NCI-H1417 treated with DMSO at 0.1 percent for 48 hours (cell line): Measurements from ENCODE around the gene MYO3B.
"Not testable (repeated sequence)": the region's sequence is repeated elsewhere in the genome, so short reads cannot be mapped to it uniquely, and the experiment has no call there.

Experiments
- DNase-seq: peaks from one replicate; lab custom pipeline; 2025; lab: John Stamatoyannopoulos, UW

The MYO3B gene

DNA sequence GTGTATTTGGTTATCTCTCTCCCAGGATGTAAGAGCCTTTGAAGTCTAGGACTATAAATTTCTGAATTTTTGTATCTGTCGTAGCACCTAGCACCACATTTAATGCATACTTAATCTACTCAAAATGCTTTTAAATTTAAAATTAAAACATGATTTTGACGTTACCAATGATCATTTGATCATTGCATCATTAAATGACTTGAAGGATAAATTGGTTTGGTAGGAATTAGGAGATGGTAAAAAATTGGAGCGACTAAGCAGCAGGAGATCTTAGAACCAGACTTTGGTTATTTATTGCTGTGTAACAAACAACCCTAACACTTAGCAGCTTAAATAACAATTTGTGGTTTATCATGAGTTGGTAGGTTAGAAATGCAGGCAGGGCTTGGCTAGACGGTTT, 84.9 kb downstream of the MYO3B start:
- no peak for DNase-seq

DNA sequence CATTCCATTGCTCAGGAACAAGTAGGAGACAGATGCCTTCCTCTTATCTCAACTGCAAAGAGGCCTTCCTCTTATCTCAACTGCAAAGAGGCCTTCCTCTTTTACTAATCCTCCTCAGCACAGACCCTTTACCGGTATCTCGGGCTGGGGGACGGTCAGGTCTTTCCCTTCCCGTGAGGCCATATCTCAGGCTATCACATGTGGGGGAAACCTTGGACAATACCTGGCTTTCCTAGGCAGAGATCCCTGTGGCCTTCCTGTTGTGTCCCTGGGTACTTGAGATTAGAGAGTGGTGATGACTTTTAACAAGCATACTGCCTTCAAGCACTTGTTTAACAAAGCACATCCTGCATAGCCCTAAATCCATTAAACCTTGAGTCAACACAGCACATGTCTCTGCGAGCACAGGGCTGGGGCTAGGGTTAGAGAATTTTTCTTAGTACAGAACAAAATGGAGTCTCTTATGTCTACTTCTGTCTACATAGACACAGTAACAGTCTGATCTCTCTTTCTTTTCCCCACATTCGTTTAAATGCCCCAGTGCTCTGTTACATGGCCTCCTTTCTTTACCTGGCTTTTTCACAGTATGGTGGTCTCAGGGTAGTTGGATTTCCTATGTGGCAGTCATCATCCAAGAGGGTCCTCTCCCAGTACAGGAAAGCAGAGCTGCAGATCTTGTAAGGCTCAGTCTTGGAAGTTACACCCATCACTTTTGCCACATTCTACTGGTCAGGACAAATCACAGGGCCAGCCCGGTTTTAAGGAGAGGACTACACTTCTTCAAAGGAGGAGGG, 86.0 kb downstream of the MYO3B start:
- DNase-seq = not testable (repeated sequence)

DNA sequence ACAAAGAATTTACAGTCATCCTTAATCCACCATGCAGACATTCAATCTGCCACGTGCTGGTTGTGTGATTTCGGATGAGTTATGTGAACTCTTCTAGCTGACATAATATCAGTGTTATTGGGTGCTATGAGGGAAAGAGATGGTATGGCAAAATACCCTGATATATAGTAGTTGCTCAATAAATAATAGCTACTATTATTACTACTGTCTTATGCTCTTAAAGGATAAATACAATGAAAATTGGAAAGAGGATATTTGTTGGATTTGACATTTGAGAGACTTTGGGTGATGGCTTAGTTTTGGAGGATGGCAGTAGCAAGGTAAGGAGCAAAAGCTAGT, 86.5 kb downstream of the MYO3B start:
- DNase-seq = no peak

DNA sequence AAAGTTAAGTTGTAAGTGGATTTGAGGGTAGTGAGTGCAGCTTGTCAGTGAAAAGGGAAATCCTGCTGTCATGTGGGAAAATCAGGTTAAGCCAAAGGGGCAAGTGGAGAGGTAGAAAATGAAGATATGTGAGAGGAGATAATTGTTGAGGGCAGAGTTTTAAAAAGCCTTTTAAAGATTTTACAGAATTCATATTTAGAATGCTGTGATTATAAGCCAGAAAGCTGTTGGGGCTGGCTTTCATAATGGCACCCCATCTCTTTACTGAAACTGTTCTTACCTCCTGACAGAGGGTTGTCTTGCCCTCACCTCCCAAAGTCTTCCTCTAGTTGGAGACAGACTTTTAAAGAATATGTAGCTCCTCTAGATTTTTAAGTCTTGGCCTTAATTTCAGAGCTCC, 86.9 kb downstream of the MYO3B start:
- no peak for DNase-seq

DNA sequence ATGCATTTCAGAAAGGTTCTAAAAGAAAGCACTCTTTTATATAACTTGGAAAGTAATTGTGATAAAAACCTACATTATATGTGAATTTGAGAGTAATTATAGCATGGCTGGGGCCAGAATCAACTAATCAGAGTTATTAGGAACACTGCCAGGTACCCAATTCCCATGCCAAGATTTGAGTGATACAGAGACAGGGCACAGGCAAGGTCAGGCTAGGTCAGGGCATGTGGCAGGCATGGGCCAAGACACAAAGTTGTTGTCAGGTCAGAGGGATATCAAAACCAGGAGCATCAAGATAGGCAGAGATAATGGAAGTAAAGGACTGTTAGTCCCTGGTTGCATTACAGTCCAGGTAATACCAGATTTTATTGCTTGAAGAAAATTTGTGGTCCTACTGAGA, 87.4 kb downstream of the MYO3B start:
- no peak for DNase-seq

DNA sequence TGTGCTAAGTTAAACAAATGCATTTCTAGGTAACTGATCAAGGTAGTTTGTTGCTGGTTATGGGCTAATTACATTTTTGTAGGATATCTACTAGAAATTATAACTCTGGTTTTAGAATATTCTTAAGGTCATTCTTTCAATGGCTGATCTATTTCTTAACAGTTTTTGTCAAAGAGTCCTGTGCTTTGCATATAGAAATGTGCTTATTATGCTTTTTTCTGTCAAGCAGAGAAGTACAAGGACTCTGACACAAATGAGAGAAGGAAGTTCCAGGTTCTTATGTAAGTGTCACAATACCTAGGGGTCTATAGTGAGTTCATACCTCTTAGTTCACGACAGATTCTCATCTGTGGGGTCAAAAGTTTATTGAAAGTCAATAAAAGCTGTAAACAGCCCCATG, 88.4 kb downstream of the MYO3B start:
- DNase-seq = no peak

DNA sequence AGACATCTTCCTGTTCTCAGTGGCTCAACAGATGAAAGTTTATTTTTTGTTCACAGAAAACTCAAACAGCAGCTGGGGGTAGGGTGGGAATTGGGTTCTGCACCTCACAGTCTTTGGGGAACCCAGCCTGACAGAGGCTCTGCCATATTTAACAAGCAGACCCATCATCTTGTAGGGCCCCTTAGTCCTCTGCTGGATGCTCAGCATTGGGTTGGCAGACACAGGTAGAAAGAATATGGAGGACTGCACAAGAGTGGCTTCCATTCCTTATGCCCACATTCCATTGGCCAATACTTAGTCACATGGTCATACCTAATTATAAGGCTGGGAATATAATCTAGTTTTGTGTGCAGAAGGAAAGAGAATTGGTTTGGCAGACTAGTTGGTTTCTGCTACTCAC, 89.1 kb downstream of the MYO3B start:
- no peak for DNase-seq

DNA sequence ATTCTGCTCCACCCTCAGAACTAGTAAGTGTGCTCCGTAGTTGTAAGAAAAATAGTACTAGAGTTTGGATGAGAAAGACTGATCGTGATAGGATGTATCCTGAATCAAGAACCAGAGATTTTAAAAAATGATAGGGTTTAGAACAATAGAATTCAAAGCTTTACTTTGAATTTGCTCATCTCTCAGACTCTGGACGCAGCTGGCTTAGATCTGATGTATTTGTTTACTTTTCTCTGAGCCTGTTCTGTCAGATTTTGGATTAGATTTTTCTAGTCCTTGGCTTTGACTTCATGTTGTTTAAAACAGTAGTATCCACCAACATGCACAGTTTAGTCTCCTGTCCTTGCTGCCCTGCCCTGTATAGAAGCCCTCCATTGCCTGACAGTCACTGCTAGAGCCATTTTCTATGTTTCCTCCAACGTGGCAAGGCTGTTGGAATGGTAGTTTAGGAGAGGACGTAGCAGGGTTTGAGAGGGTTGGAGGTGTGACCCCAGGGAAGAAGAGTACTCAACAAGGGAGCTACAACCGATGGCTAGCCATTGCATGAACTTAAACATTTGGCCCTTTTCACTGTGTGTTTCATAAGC, 92.4 kb downstream of the MYO3B start:
- no peak for DNase-seq

DNA sequence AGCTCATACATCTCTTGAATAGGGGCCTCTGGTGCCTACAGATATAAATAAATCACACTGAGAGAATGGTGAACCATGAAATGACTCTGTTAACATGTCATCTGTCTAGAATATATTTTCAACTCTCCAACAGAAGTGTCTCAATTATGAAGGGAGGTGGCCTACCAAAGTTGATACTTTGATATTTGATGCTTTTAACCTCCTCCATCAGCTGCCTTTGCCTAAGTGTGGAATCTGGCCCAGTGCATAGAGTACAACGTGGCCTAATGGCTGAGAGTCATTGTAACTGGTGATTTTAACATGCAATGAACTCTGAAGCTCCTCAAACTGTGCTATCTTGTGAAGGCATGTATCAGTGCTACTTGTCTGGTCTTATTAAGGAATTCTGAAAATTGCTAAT, 93.4 kb downstream of the MYO3B start:
- no peak for DNase-seq

DNA sequence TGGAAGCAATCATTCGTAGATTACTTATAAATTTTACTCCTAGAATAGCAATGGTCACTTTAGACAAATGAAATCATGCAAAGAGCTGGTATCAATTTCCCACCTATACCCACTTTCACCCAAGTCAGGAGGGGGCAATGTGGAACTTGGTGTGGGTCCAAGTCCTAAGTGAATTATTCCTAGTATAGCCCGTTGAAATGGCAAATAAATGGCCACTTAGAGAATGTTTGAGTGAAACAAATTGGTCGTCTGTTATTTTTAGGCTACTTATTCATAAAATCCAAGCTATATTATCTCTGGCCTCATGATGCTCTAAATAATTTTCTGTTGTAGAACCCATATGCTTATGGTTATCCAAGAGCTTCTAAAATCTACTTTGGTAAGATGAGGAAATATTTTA, 98.1 kb downstream of the MYO3B start:
- DNase-seq = no peak

DNA sequence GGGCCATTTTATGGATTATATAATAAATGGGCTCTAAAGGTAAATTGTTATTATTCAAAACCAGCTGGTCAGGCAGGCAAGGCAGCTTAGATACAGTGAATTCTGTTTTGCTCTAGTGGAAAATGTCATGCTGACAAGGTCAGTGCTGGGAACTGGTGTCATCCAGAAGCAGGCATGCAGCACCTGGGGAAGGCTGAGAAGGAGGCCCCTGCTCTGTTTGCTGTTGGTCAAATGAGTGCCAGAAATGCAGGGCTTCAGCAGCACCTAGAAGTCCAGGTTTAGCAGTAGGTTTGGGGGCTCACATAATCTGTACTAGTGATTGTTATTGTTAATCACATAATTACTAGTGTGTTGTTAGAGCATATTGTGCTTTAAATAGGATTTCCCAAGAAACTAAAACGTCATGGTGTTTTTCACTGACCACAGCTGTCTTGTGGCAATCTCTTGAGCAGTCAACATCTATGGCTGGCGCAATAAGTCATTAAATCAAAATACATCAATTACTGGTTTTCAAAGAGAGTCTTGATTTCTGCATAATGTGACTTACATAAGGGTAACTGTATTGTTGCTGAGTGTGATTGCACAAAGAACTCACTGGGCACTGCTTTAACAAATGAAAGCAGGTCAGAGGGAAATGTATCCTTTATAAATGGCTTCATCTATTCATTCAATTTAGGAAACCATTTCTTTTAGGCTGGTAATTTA, 99.1 kb downstream of the MYO3B start:
- DNase-seq = peak; percentile 43

DNA sequence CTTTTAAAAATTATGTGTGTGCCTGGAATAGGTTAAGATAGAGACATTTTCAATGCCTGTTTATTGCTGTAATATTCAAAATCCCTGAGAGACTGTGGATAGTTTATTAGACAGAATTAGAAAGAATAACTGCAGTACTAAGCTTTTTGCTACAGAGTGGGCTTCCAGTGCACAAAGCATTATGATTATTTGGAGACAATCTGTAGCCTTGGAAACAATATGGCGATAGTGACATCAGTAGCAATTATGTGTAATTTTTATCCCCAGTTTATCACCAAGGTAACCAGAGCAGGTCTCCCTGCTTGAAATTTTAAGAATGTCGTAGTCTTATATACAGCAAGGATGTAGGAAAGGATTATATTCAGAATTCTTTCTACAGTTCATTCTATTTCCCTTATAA, 100.0 kb downstream of the MYO3B start:
- DNase-seq = no peak

DNA sequence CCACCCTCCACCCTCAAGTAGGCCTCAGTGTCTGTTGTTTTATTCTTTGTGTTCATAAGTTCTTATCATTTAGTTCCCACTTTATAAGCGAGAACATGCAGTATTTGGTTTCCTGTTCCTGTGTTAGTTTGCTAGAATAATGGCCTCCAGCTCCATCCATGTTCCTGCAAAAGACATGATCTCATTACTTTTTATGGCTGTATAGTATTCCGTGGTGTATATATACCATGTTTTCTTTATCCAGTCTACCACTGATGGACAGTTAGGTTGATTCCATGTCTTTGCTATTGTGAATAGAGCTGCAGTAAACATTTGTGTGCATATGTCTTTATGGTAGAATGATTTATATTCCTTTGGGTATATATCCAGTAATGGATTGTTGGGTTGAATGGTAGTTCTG, 101.7 kb downstream of the MYO3B start:
- not testable (repeated sequence) for DNase-seq

DNA sequence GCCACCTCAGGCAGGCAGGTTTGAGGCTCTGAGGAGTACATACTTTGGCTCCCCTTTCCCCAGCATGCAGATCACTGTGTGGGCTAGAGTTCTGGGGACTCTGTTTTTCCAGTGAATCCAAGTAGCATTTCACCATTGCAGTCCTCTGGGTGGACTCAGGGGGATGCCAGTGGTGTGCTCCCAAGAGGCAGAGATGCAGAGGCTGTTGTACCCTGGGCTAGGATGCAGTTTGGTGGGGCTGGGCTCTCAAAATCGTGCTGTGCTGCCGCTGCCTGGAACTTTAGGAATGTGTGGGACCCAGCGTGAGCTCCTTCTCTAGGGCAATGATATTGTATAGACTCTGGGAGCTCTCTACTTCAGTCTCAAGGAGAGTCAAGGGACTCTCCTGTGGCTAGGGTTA, 104.9 kb downstream of the MYO3B start:
- DNase-seq = no peak

DNA sequence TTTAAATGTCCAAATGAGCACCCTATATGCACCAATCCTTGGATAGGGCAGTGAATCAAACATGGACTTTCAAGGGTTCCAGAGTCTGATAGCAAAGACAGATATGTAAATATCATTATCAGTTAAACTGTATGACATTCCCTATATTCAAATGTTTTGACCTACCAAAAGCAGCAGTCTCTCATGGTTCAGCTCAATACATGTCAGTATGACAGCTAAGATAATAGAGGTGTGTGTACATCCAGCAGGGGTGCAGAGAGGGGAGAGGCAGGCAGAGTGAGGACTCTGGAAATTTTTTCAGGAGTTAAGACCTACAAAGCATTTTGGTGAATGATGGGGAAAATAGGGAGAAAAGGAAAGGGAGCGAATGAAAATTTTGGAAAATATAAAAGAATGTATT, 106.3 kb downstream of the MYO3B start:
- no peak for DNase-seq

DNA sequence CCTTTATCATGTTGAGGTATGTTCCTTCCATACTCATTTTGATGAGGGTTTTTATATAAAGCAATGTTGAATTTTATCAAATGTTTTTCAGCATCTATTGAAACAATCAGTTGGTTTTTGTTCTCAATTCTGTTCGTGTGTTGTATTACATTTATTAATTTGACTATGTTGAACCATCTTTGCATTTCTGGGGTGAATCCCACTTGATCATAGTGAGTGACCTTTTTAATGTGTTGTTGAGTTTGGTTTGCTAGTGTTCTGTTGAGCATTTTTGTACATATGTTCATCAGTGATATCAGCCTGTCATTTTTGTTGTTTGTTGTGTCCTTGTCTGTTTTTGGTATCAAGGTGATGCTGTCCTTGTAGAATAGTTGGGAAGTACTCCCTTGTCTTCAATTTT, 110.9 kb downstream of the MYO3B start:
- no peak for DNase-seq

DNA sequence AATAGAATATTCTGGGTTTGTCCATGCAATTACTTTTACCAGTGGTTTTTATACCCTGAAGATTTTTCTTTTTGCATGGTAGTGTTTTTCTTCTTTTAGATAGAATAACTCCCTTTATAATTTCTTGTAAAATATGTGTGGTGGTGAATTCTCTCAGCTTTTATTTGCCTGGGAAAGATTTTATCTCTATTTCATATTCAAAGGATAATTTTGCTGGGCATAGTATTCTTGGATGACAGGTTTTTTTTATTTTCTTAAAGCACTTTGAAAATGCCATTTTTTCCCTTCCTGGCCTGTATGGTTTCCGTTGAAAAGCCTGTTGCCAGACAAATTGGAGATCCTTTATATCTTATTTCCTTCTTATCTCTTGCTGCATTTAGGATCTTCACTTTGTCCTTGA, 113.5 kb downstream of the MYO3B start:
- DNase-seq = no peak

DNA sequence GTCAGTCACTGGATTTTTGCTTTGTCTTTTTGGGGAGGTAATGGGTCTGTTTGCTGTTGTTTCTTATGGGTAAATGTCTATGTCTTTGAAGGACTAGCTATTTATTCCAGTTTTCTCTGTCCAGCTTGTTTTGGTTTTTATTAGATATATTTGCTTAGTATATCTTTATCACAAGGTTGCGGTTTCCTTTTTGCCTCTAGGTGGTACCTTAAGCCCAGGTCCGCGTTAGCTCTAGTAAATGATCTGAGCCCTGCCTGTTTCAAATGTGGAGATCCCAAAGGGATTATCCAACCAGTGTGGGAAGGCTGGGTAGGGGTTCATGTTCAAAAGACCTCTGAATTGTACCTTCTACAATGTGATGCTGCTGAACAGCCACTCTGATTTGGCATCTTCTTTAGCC, 114.5 kb downstream of the MYO3B start:
- no peak for DNase-seq

DNA sequence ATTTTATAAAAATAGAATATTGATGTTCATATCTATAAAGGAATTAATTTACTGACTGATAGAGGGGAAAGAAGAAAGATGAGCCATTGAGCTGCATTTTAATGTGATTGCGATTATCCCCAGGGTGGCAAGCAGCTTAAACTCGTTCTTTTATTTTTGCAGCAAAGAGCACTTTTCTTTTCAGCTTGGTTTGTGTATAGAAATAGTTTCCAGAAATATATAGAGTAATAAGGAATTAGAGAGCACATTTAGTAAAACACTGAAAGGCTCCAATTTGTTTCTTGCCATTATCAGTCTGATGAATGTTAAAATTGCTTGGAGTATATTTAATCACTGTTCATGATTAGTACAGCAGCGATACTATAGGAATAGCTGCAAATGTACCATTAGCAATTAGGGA, 119.5 kb downstream of the MYO3B start:
- no peak for DNase-seq

DNA sequence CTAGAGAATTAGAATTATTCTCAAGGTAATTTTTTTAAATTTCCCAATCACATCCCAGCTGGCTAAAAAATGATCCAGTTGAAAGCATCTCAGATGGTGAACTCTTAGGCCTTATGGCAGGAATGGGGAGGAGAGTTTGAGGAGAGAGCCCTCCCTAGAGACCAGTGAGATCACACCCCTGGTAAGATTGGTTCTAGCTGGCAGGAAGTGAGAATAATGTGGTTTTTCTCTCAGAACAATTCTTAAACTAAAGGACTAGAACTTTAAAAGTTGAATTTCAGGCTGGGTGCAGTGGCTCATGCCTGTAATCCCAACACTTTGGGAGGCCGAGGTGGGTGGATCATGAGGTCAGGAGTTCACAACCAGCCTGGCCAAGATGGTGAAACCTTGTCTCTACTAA, 120.2 kb downstream of the MYO3B start:
- no peak for DNase-seq

DNA sequence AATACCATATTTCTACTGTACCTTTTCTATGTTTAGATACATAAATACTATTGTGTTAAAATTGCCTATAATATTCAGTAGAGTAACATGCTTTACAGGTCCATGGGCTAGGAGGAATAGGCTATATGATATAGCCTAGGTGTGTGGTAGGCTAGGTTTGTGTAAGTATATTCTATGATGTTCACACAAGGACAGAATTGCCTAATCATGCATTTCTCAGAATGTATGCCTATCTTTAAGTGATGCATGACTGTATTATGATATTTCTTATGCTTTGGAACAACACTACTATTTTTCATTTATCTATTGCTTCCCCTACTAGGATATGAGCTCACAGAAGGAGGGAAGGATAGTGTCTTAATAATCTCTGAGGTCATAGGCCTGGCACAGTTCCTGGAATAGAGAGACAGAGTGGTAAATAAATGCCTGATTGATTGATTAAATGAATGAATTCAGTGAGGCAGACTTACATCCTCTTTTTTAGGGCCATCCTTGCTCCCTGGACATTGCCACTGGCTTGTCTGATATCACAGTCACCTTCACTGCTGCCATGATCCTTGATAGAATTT, 121.0 kb downstream of the MYO3B start:
- no peak for DNase-seq

DNA sequence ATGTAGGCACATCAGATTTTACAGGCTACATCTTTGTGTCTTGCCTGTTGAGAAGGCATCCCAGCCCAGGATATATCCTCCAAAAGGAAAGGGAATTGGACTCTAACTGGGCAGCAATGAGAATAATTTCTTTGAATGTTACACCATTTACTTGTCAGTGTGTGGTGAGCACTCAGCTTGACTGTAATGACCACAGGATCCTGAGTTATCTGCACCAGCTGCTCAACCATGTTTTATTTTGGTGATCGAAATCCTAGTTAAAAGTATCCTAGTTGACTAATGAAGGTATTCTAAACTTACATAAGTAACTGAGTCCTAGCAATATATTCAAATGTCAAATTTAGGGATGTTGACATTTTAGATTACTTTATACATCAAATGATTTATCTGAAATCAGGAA, 123.0 kb downstream of the MYO3B start:
- no peak for DNase-seq

DNA sequence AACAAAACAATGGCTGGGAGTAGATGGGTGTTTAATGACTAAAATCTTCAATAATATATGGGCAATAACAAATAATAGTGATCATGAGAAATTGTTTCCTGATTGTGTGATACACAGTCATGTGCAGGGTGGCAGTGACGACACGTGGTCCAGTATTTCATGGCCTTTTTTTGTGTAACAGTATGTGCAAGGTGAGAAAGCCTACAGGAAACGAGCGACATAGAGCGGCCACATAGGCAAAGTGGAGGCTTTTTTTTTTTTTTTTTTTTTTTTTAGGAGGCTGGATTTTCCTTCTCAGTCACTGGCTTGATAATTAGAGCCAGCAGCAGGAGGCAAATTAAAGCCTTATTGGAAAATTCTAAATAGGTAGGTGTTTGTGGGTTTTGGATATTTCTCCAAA, 123.7 kb downstream of the MYO3B start:
- DNase-seq = no peak
